BLaER1 treated with 17β-estradiol and CSF1 and Interleukin-3, amounts not matched to agents 10 nM and 100 nM (cell line): ENCODE data around the gene VSIG10L2.

Experiments used
- H3K27ac ChIP-seq, 11 experiments: shearing (Covaris generic); formaldehyde crosslinking; 2 replicates each; pipeline ENCODE4 v1.8.1; 2022
- H3K27me3 ChIP-seq, 11 experiments: shearing (Covaris generic); formaldehyde crosslinking; 2 replicates each; pipeline ENCODE4 v1.8.1; 2022
- H3K36me3 ChIP-seq, 11 experiments: shearing (Covaris generic); formaldehyde crosslinking; 2 replicates each; pipeline ENCODE4 v1.8.1; 2022
- H3K4me1 ChIP-seq, 10 experiments: shearing (Covaris generic); formaldehyde crosslinking; 2 replicates each; pipeline ENCODE4 v1.8.1; 2022
- H3K4me2 ChIP-seq, 11 experiments: shearing (Covaris generic); formaldehyde crosslinking; 2 replicates each; pipeline ENCODE4 v1.8.1; 2022
- H3K4me3 ChIP-seq, 10 experiments: shearing (Covaris generic); formaldehyde crosslinking; 2 replicates each; pipeline ENCODE4 v1.8.1; 2022
- H3K9ac ChIP-seq, 11 experiments: shearing (Covaris generic); formaldehyde crosslinking; 2 replicates each; pipeline ENCODE4 v1.8.1; 2022
- H3K9me3 ChIP-seq, 11 experiments: shearing (Covaris generic); formaldehyde crosslinking; replicated peaks in 1 of 11; 2 replicates each; pipeline ENCODE4 v1.8.1; 2022
- H4K20me1 ChIP-seq, 11 experiments: shearing (Covaris generic); formaldehyde crosslinking; 2 replicates each; pipeline ENCODE4 v1.8.1; 2022
- Cebpa-rat ChIP-seq, 11 experiments: shearing (Covaris generic); IDR thresholded peaks; 2 replicates each; pipeline ENCODE4 v1.8.1; 2022

Gene VSIG10L2

GRCh38 chr11:125956391-125957134, 10.7 kb downstream of the VSIG10L2 start:
- Histone ChIP-seq H3K4me1 (no peaks in the 10 kb centered on the region), H3K4me2 (no peak overlapping the region), H3K4me3 (no peak overlapping the region), H3K9me3 (peaks cover 0 to 2% (median 0%) of the 10 kb centered on the region in 11 experiments; a peak in 5 of 22 replicates), H3K27me3 (no peaks in the 10 kb centered on the region), H3K36me3 (no peaks in the 10 kb centered on the region), H4K20me1 (no peaks in the 10 kb centered on the region), H3K27ac (no peak overlapping the region), H3K9ac (no peak overlapping the region)
- TF ChIP-seq Cebpa-rat (IDR thresholded peaks at IDR 0.05), result no peak

- no peak overlapping the region for H3K4me2 ChIP-seq
- no peaks in the 10 kb centered on the region for H4K20me1 ChIP-seq
- H3K9me3 ChIP-seq, result peaks cover 7 to 14% (median 9%) of the 10 kb centered on the region in 11 experiments
- no peaks in the 10 kb centered on the region for H3K27me3 ChIP-seq
- no peaks in the 10 kb centered on the region for H3K4me1 ChIP-seq
- TF ChIP-seq Cebpa-rat (IDR thresholded peaks at IDR 0.05), result no peak
- H3K4me3 ChIP-seq, result no peak overlapping the region
- H3K27ac ChIP-seq, result no peak overlapping the region
- H3K9ac ChIP-seq, result no peak overlapping the region
- no peaks in the 10 kb centered on the region; a peak in 2 of 22 replicates for H3K36me3 ChIP-seq
Observed at GRCh38 chr11:125957618-125958332, 11.9 kb downstream of the VSIG10L2 start.

GRCh38 chr11:125958872-125959400, 13.1 kb downstream of the VSIG10L2 start:
- Histone ChIP-seq H3K27ac (no peak overlapping the region), H3K4me2 (no peak overlapping the region), H4K20me1 (no peaks in the 10 kb centered on the region), H3K27me3 (no peaks in the 10 kb centered on the region), H3K36me3 (no peaks in the 10 kb centered on the region; a peak in 2 of 22 replicates), H3K4me3 (no peak overlapping the region), H3K9ac (no peak overlapping the region), H3K4me1 (no peaks in the 10 kb centered on the region), H3K9me3 (peaks cover 15 to 26% (median 20%) of the 10 kb centered on the region in 11 experiments)
- TF ChIP-seq Cebpa-rat (IDR thresholded peaks at IDR 0.05), result no peak

- H3K4me1 ChIP-seq, result no peaks in the 10 kb centered on the region
- no peaks in the 10 kb centered on the region; a peak in 2 of 22 replicates for H3K36me3 ChIP-seq
- no peak overlapping the region for H3K27ac ChIP-seq
- H3K4me3 ChIP-seq, result no peak overlapping the region
- peaks cover 15 to 27% (median 20%) of the 10 kb centered on the region in 11 experiments for H3K9me3 ChIP-seq
- no peak overlapping the region for H3K4me2 ChIP-seq
- no peaks in the 10 kb centered on the region for H4K20me1 ChIP-seq
- no peaks in the 10 kb centered on the region for H3K27me3 ChIP-seq
- H3K9ac ChIP-seq, result no peak overlapping the region
- TF ChIP-seq Cebpa-rat (IDR thresholded peaks at IDR 0.05), result no peak
Observed at GRCh38 chr11:125959511-125959910, 13.7 kb downstream of the VSIG10L2 start.

GRCh38 chr11:125959931-125960330, 14.1 kb downstream of the VSIG10L2 start:
- no peaks in the 10 kb centered on the region for H3K4me1 ChIP-seq
- no peak overlapping the region for H3K4me2 ChIP-seq
- H3K9ac ChIP-seq, result no peak overlapping the region
- H3K4me3 ChIP-seq, result no peak overlapping the region
- no peak for TF ChIP-seq Cebpa-rat (IDR thresholded peaks at IDR 0.05)
- no peak overlapping the region for H3K27ac ChIP-seq
- H3K9me3 ChIP-seq, result peaks cover 15 to 27% (median 20%) of the 10 kb centered on the region in 11 experiments
- no peaks in the 10 kb centered on the region for H4K20me1 ChIP-seq
- no peaks in the 10 kb centered on the region; a peak in 2 of 22 replicates for H3K36me3 ChIP-seq
- no peaks in the 10 kb centered on the region for H3K27me3 ChIP-seq

- TF ChIP-seq Cebpa-rat (IDR thresholded peaks at IDR 0.05), result no peak
- Histone ChIP-seq H3K9ac (no peak overlapping the region), H3K27me3 (no peaks in the 10 kb centered on the region), H3K4me1 (no peaks in the 10 kb centered on the region), H3K4me3 (no peak overlapping the region), H3K9me3 (peaks cover 15 to 27% (median 20%) of the 10 kb centered on the region in 11 experiments), H3K4me2 (no peak overlapping the region), H4K20me1 (no peaks in the 10 kb centered on the region), H3K36me3 (no peaks in the 10 kb centered on the region; a peak in 2 of 22 replicates), H3K27ac (no peak overlapping the region)
Observed at GRCh38 chr11:125960771-125961170, 14.9 kb downstream of the VSIG10L2 start.

- no peak for TF ChIP-seq Cebpa-rat (IDR thresholded peaks at IDR 0.05)
- H3K36me3 ChIP-seq, result no peaks in the 10 kb centered on the region; a peak in 2 of 22 replicates
- peaks cover 8 to 15% (median 13%) of the 10 kb centered on the region in 11 experiments for H3K9me3 ChIP-seq
- H3K4me1 ChIP-seq, result no peaks in the 10 kb centered on the region
- no peak overlapping the region for H3K4me2 ChIP-seq
- no peaks in the 10 kb centered on the region for H4K20me1 ChIP-seq
- no peak overlapping the region for H3K4me3 ChIP-seq
- H3K27me3 ChIP-seq, result no peaks in the 10 kb centered on the region
- no peak overlapping the region for H3K27ac ChIP-seq
- H3K9ac ChIP-seq, result no peak overlapping the region
Observed at GRCh38 chr11:125967515-125967914, 21.7 kb downstream of the VSIG10L2 start.

- peaks cover 0 to 7% (median 5%) of the 10 kb centered on the region in 11 experiments; a peak in 17 of 22 replicates for H3K9me3 ChIP-seq
Observed at GRCh38 chr11:125968354-125968753, 22.5 kb downstream of the VSIG10L2 start.

GRCh38 chr11:125971618-125972017, 25.8 kb downstream of the VSIG10L2 start:
- Histone ChIP-seq H4K20me1 (no peaks in the 10 kb centered on the region), H3K27me3 (no peaks in the 10 kb centered on the region), H3K27ac (no peak overlapping the region), H3K9ac (no peak overlapping the region), H3K36me3 (no peaks in the 10 kb centered on the region), H3K4me1 (no peaks in the 10 kb centered on the region), H3K9me3 (no peaks in the 10 kb centered on the region), H3K4me3 (no peak overlapping the region), H3K4me2 (no peak overlapping the region)
- no peak for TF ChIP-seq Cebpa-rat (IDR thresholded peaks at IDR 0.05)

More at GRCh38 chr11:125968354-125968753, 22.5 kb downstream of the VSIG10L2 start:
- no peaks in the 10 kb centered on the region for H3K27me3 ChIP-seq
- H3K27ac ChIP-seq, result no peak overlapping the region
- H3K36me3 ChIP-seq, result no peaks in the 10 kb centered on the region
- no peak overlapping the region for H3K4me3 ChIP-seq
- no peaks in the 10 kb centered on the region for H4K20me1 ChIP-seq
- no peak overlapping the region for H3K4me2 ChIP-seq
- no peaks in the 10 kb centered on the region for H3K4me1 ChIP-seq
- H3K9ac ChIP-seq, result no peak overlapping the region
- no peak for TF ChIP-seq Cebpa-rat (IDR thresholded peaks at IDR 0.05)
